CD14-positive monocyte (primary cell): Measurements from ENCODE around the gene VCAN. TPM values are rescaled to one million over a fixed set of nuclear protein-coding genes. Genes with fewer than 3 reads are reported as not detected.

ENCODE experiments used
- DNase-seq, 3 donors: peaks; one replicate each; pipeline ENCODE4 v3.0.0-alpha.2; 2011 to 2022
- H2AFZ ChIP-seq: 2 replicates; pipeline ENCODE4 v1.6.0; 2012; ENCODE audit warnings: mild to moderate bottlenecking, low read depth, low read length, inconsistent platforms; ENCODE audit not compliant: insufficient read depth, poor library complexity, severe bottlenecking
- H3K27ac ChIP-seq, 2 donors: 1 replicate in 1 of 2; 2 replicates in 1 of 2; pipeline ENCODE4 v1.5.1; 2012 to 2013; ENCODE audit warnings: low read length in 2 of 2, control low read depth in 1 of 2, inconsistent platforms in 1 of 2, low read depth in 1 of 2, mild to moderate bottlenecking in 1 of 2
- H3K27me3 ChIP-seq, 2 donors: one replicate each; pipeline versions ENCODE4 v1.6.0 to v1.6.1; 2011 to 2013; ENCODE audit warnings: low read length in 2 of 2; ENCODE audit not compliant: control insufficient read depth in 2 of 2, insufficient read depth in 2 of 2
- H3K36me3 ChIP-seq, 2 donors: replicated peaks in 1 of 2; 1 replicate in 1 of 2; 2 replicates in 1 of 2; pipeline versions ENCODE4 v1.5.1 to v1.6.1; 2012 to 2013; ENCODE audit warnings: low read length in 2 of 2, control low read depth in 1 of 2, inconsistent platforms in 1 of 2, mild to moderate bottlenecking in 1 of 2; ENCODE audit not compliant: insufficient read depth in 2 of 2, control insufficient read depth in 1 of 2
- H3K4me1 ChIP-seq, 2 donors: 1 replicate in 1 of 2; 2 replicates in 1 of 2; pipeline versions ENCODE4 v1.5.1 to v1.6.1; 2012 to 2013; ENCODE audit warnings: low read length in 2 of 2, control low read depth in 1 of 2, inconsistent platforms in 1 of 2, mild to moderate bottlenecking in 1 of 2, moderate library complexity in 1 of 2; ENCODE audit not compliant: insufficient read depth in 2 of 2, control insufficient read depth in 1 of 2
- H3K4me2 ChIP-seq: replicated peaks from 2 replicates; pipeline ENCODE3; 2012; ENCODE audit warnings: low read length, moderate library complexity, mild to moderate bottlenecking; ENCODE audit not compliant: poor library complexity, severe bottlenecking; ENCODE audit errors: extremely low read depth
- H3K4me3 ChIP-seq, 3 experiments: fragments of 200-600 bp in 1 of 3; sonication (generic) in 1 of 3; replicated peaks in 1 of 3; 1 replicate in 2 of 3; 2 replicates in 1 of 3; pipeline ENCODE4 v1.5.1; 2011 to 2013; ENCODE audit warnings: low read length in 3 of 3, mild to moderate bottlenecking in 3 of 3, control low read depth in 2 of 3, low read depth in 2 of 3, inconsistent platforms in 1 of 3, moderate library complexity in 1 of 3
- H3K79me2 ChIP-seq: 2 replicates; pipeline ENCODE4 v1.6.0; 2012; ENCODE audit warnings: mild to moderate bottlenecking, control low read depth, inconsistent platforms, low read length, moderate library complexity; ENCODE audit not compliant: insufficient read depth
- H3K9ac ChIP-seq: 2 replicates; pipeline ENCODE4 v1.6.0; 2017; ENCODE audit warnings: low read length, mild to moderate bottlenecking; ENCODE audit not compliant: insufficient read depth, poor library complexity, severe bottlenecking
- H3K9me3 ChIP-seq, 2 donors: replicated peaks in 1 of 2; 1 replicate in 1 of 2; 2 replicates in 1 of 2; pipeline versions ENCODE4 v1.5.1 to v1.6.1; 2012 to 2013; ENCODE audit warnings: low read length in 2 of 2, control low read depth in 1 of 2; ENCODE audit not compliant: control insufficient read depth in 1 of 2, insufficient read depth in 1 of 2
- H4K20me1 ChIP-seq: 2 replicates; pipeline ENCODE4 v1.6.0; 2012; ENCODE audit warnings: mild to moderate bottlenecking, low read length, control low read depth, moderate library complexity; ENCODE audit not compliant: insufficient read depth
- H3K27ac Mint-ChIP-seq, 7 donors: one replicate each; pipeline ENCODE4 v1.8.0; 2020; ENCODE audit warnings: mild to moderate bottlenecking in 7 of 7, mixed read lengths in 7 of 7, moderate library complexity in 6 of 7, inconsistent platforms in 2 of 7
- H3K27me3 Mint-ChIP-seq, 3 donors: one replicate each; pipeline ENCODE4 v1.8.0; 2021 to 2022; ENCODE audit warnings: low read depth in 3 of 3, mild to moderate bottlenecking in 3 of 3, mixed read lengths in 3 of 3, moderate library complexity in 3 of 3, inconsistent platforms in 1 of 3
- H3K36me3 Mint-ChIP-seq, 2 donors: one replicate each; pipeline ENCODE4 v1.8.0; 2020; ENCODE audit warnings: mixed read lengths in 2 of 2, inconsistent platforms in 1 of 2, mild to moderate bottlenecking in 1 of 2
- H3K4me1 Mint-ChIP-seq: one replicate; pipeline ENCODE4 v1.8.0; 2020; ENCODE audit warnings: mild to moderate bottlenecking, mixed read lengths
- H3K4me3 Mint-ChIP-seq, 2 donors: one replicate each; pipeline ENCODE4 v1.8.0; 2020; ENCODE audit warnings: mild to moderate bottlenecking in 2 of 2, mixed read lengths in 2 of 2, moderate library complexity in 1 of 2
- H3K9me3 Mint-ChIP-seq, 7 donors: one replicate each; pipeline ENCODE4 v1.8.0; 2020 to 2022; ENCODE audit warnings: mixed read lengths in 7 of 7, mild to moderate bottlenecking in 6 of 7, moderate library complexity in 6 of 7, inconsistent platforms in 2 of 7
- CTCF ChIP-seq: fragments of 200-600 bp; IDR thresholded peaks from one replicate; pipeline ENCODE4 v1.8.0; 2022; ENCODE audit warnings: antibody characterized with exemption, mild to moderate bottlenecking
- WGBS: methylation state at CpG from one replicate; pipeline ENCODE4 v1.1.5; 2013; ENCODE audit warnings: missing lambda C conversion rate; ENCODE audit not compliant: insufficient coverage; 5-methylcytosine and 5-hydroxymethylcytosine counted together
- intact Hi-C, 2 donors: fragments of 100-400 bp; cut with micrococcal nuclease; formaldehyde crosslinking; loops; one replicate each; pipeline versions ENCODE4 v1.15.0 to v1.15.1; 2023
- polyA plus RNA-seq, 3 donors: library from polyadenylated mRNA; depleted of rRNA in 1 of 3; unstranded in 2 of 3; stranded (reverse) in 1 of 3; fragments of 300-500 nt in 2 of 3; fragments of >200 nt in 1 of 3; fragmentation: Illumina TruSeq in 2 of 3; gene quantifications; 1 replicate in 2 of 3; 2 replicates in 1 of 3; pipeline ENCODE4 v1.2.3, GENCODE V29; 2012 to 2021

The VCAN gene
- polyA plus RNA-seq, 3 donors = 417 to 844 (median 630) TPM

GRCh38 chr5:83518319-83519061, 46.9 kb downstream of the VCAN start:
- no CpG with 5 or more reads among the region's 3 CpGs for WGBS
- H3K9ac ChIP-seq = no peak overlapping the region
- no peak overlapping the region for H2AFZ ChIP-seq
- H3K4me1 Mint-ChIP-seq = no peaks in the 10 kb centered on the region
- no peaks in the 10 kb centered on the region for H3K4me1 ChIP-seq
- H3K9me3 ChIP-seq = no peaks in the 10 kb centered on the region
- H3K79me2 ChIP-seq = peaks cover 35% of the 10 kb centered on the region
- no peaks in the 10 kb centered on the region for H3K27me3 Mint-ChIP-seq
- no peak for DNase-seq
- H3K36me3 ChIP-seq = peaks cover 99 to 100% of the 10 kb centered on the region in 2 donors
- H3K27ac Mint-ChIP-seq = peak overlapping the region in 4 of 7 donors; percentile 11 to 70 (median 44)
- H3K9me3 Mint-ChIP-seq = peaks cover 0 to 6% (median 0%) of the 10 kb centered on the region in 7 donors
- H3K4me3 Mint-ChIP-seq = no peak overlapping the region
- H3K4me3 ChIP-seq = no peak overlapping the region
- H4K20me1 ChIP-seq = peaks cover 100% of the 10 kb centered on the region
- TF ChIP-seq CTCF = no peak
- H3K27me3 ChIP-seq = no peaks in the 10 kb centered on the region
- H3K4me2 ChIP-seq = no peak overlapping the region
- intact Hi-C loops = loop anchor here in 1 of 2 donors (10.0 kb wide), 1 partner anchor 46 kb away; no protein-coding TSS in a partner anchor
- peaks cover 84 to 92% of the 10 kb centered on the region in 2 donors for H3K36me3 Mint-ChIP-seq
- H3K27ac ChIP-seq = peak overlapping the region in 1 of 2 donors; percentile 21

GRCh38 chr5:83522446-83522845, 50.9 kb downstream of the VCAN start:
- Histone ChIP-seq H3K9ac (no peak overlapping the region), H3K4me3 (no peak overlapping the region), H3K27me3 (no peaks in the 10 kb centered on the region), H3K36me3 (peaks cover 99 to 100% of the 10 kb centered on the region in 2 donors), H3K4me1 (peaks cover 2 to 4% of the 10 kb centered on the region in 2 donors), H3K27ac (no peak overlapping the region), H3K79me2 (peaks cover 20% of the 10 kb centered on the region), H4K20me1 (peaks cover 100% of the 10 kb centered on the region), H3K4me2 (no peak overlapping the region), H3K9me3 (no peaks in the 10 kb centered on the region), H2AFZ (no peak overlapping the region)
- peaks cover 80 to 95% of the 10 kb centered on the region in 2 donors for H3K36me3 Mint-ChIP-seq
- peaks cover 0 to 6% (median 0%) of the 10 kb centered on the region in 7 donors for H3K9me3 Mint-ChIP-seq
- no peak for TF ChIP-seq CTCF
- intact Hi-C loops = no loop called here
- H3K27ac Mint-ChIP-seq = peak overlapping the region in 2 of 7 donors; percentile 72 to 83
- H3K4me1 Mint-ChIP-seq = peaks cover 8% of the 10 kb centered on the region
- H3K4me3 Mint-ChIP-seq = no peak overlapping the region
- no peak for DNase-seq
- no peaks in the 10 kb centered on the region for H3K27me3 Mint-ChIP-seq
- no CpG with 5 or more reads among the region's 2 CpGs for WGBS
